ENCODE results near the gene FKBP11. TPM values are rescaled to one million over a fixed set of nuclear protein-coding genes. Genes with fewer than 3 reads are reported as not detected.

FKBP11 gene
- total RNA-seq, 1 experiment from 2014 or later, result 25.5 TPM

GRCh38 chr12:48947727-48948126, 22.4 kb upstream of the FKBP11 start:
- intact Hi-C loops (cut with micrococcal nuclease; ENCODE audit: unreplicated experiment), result no loop called here
- Histone ChIP-seq H3F3A (ENCODE audit: insufficient read depth, low read depth) (peaks cover 16% of the 10 kb centered on the region), H2AFZ (no peak overlapping the region), H3K4me3 (no peak overlapping the region), H3K27ac (peak overlapping the region; percentile 62), H3K79me2 (ENCODE audit: low read depth) (peaks cover 85% of the 10 kb centered on the region), H3K4me2 (no peak overlapping the region), H3K36me3 (ENCODE audit: low read depth) (peaks cover 9% of the 10 kb centered on the region), H3K4me1 (replicated peaks; ENCODE audit: insufficient read depth) (peaks cover 16% of the 10 kb centered on the region; the same call in 1 of the 2 replicates), H4K20me1 (ENCODE audit: insufficient read depth) (peaks cover 85% of the 10 kb centered on the region), H3K9me3 (ENCODE audit: insufficient read depth, low read depth) (no peaks in the 10 kb centered on the region), H3K27me3 (ENCODE audit: insufficient read depth, low read depth) (no peaks in the 10 kb centered on the region), H3K9me2 (ENCODE audit: insufficient read depth) (no peaks in the 10 kb centered on the region)
- POLR2A ChIA-PET (ENCODE audit: unreplicated experiment), result no interaction called here
- no TSS peak for BruUV-seq (replicated peaks)
- peak in 1 of 2 experiments; percentile 54 for DNase-seq
- TF ChIP-seq CTCF (conservative IDR thresholded peaks at IDR 0.05), result no peak
- no peak for TF ChIP-seq EZH2 (IDR thresholded peaks at IDR 0.05; ENCODE audit: low read depth)
- CTCF ChIA-PET, result interaction anchor here (1.1 kb wide), 1 partner anchor 10 kb away, joined by 5 read pairs; the partner anchor contains the start of gene ARF3

- CTCF ChIA-PET, result interaction anchor here (0.6 to 0.7 kb wide), 2 partner anchors 37 to 39 kb away, joined by 3 read pairs; no protein-coding TSS in a partner anchor
- Histone ChIP-seq H3K79me2 (ENCODE audit: low read depth) (peaks cover 77% of the 10 kb centered on the region), H3K9me2 (ENCODE audit: insufficient read depth) (no peaks in the 10 kb centered on the region), H2AFZ (no peak overlapping the region), H3K4me1 (replicated peaks; ENCODE audit: insufficient read depth) (peaks cover 16% of the 10 kb centered on the region; the same call in 1 of the 2 replicates), H3F3A (ENCODE audit: insufficient read depth, low read depth) (peaks cover 16% of the 10 kb centered on the region), H3K27me3 (ENCODE audit: insufficient read depth, low read depth) (no peaks in the 10 kb centered on the region), H3K27ac (no peak overlapping the region), H3K9me3 (ENCODE audit: insufficient read depth, low read depth) (no peaks in the 10 kb centered on the region), H3K36me3 (ENCODE audit: low read depth) (peaks cover 5% of the 10 kb centered on the region; the same call in 1 of the 2 replicates), H4K20me1 (ENCODE audit: insufficient read depth) (peaks cover 84% of the 10 kb centered on the region), H3K4me3 (no peak overlapping the region), H3K4me2 (no peak overlapping the region)
- DNase-seq, result no peak
- POLR2A ChIA-PET (ENCODE audit: unreplicated experiment), result no interaction called here
- TF ChIP-seq EZH2 (IDR thresholded peaks at IDR 0.05; ENCODE audit: low read depth) (no peak), CTCF (conservative IDR thresholded peaks at IDR 0.05) (no peak)
- intact Hi-C loops (cut with micrococcal nuclease; ENCODE audit: unreplicated experiment), result no loop called here
- no TSS peak for BruUV-seq (replicated peaks)
Observed at GRCh38 chr12:48946943-48947342, 21.7 kb upstream of the FKBP11 start.

- DNase-seq, result no peak
- ChIA-PET POLR2A (ENCODE audit: unreplicated experiment) (no interaction called here), CTCF (no interaction called here)
- Histone ChIP-seq H3F3A (ENCODE audit: insufficient read depth, low read depth) (peaks cover 15% of the 10 kb centered on the region), H3K4me2 (no peak overlapping the region), H3K4me3 (no peak overlapping the region), H3K27me3 (ENCODE audit: insufficient read depth, low read depth) (no peaks in the 10 kb centered on the region), H3K9me2 (ENCODE audit: insufficient read depth) (no peaks in the 10 kb centered on the region), H3K36me3 (ENCODE audit: low read depth) (peaks cover 7% of the 10 kb centered on the region), H3K4me1 (replicated peaks; ENCODE audit: insufficient read depth) (peaks cover 16% of the 10 kb centered on the region; the same call in 1 of the 2 replicates), H4K20me1 (ENCODE audit: insufficient read depth) (peaks cover 90% of the 10 kb centered on the region), H3K9me3 (ENCODE audit: insufficient read depth, low read depth) (no peaks in the 10 kb centered on the region), H2AFZ (no peak overlapping the region), H3K79me2 (ENCODE audit: low read depth) (peaks cover 74% of the 10 kb centered on the region), H3K27ac (no peak overlapping the region)
- no TSS peak for BruUV-seq (replicated peaks)
- TF ChIP-seq EZH2 (IDR thresholded peaks at IDR 0.05; ENCODE audit: low read depth) (no peak), CTCF (conservative IDR thresholded peaks at IDR 0.05) (no peak)
- intact Hi-C loops (cut with micrococcal nuclease; ENCODE audit: unreplicated experiment), result no loop called here
Observed at GRCh38 chr12:48946205-48946604, 20.9 kb upstream of the FKBP11 start.

Data from PC-9 (cell line).